H1 (cell line): ENCODE measurements around the gene ALDH1B1. TPM values are rescaled to one million over a fixed set of nuclear protein-coding genes. Genes with fewer than 3 reads are reported as not detected.

Source experiments
- CBX8 ChIP-seq: fragments of 300-800, 300-1000 bp; sonication (generic); IDR thresholded peaks from 2 replicates; pipeline ENCODE4 v1.7.1; 2016; ENCODE audit warnings: low read depth, low read length, borderline replicate concordance
- EGR1 ChIP-seq: IDR thresholded peaks from 2 replicates; pipeline ENCODE4 v1.6.1; 2011; ENCODE audit warnings: low read depth, low read length, borderline replicate concordance
- SP1 ChIP-seq: IDR thresholded peaks from 2 replicates; pipeline ENCODE4 v1.6.1; 2011; ENCODE audit warnings: low read depth, low read length
- SUZ12 ChIP-seq: fragments of 200-600 bp; sonication (generic); IDR thresholded peaks from 2 replicates; pipeline ENCODE4 v1.6.1; 2012; ENCODE audit warnings: mild to moderate bottlenecking, inconsistent platforms, low read length, moderate library complexity, mixed read lengths
- polyA plus RNA-seq, 7 experiments: library from polyadenylated mRNA; depleted of rRNA in 3 of 7; stranded (reverse) in 5 of 7; unstranded in 2 of 7; fragments of >200 nt in 5 of 7; fragments of 200-250 nt in 2 of 7; gene quantifications; 1 replicate in 5 of 7; 2 replicates in 1 of 7; 4 replicates in 1 of 7; pipeline versions ENCODE4 v1.2.1 to v1.2.3, GENCODE V29; 2011 to 2013; ENCODE audit warnings: missing spikeins in 2 of 7, mixed read lengths in 2 of 7
- total RNA-seq: library from RNA; stranded (reverse); fragmentation: NEBNext Ultra II Directional; extraction: Animal tissue kit (Norgen Biotek cat#: 25700); gene quantifications from 2 replicates; pipeline ENCODE4 v1.2.1, GENCODE V29; 2021
- TF ChIP-seq, protein P1 (sequence below), 3 experiments: IDR thresholded peaks; 1 replicate in 2 of 3; 2 replicates in 1 of 3; pipeline versions ENCODE4 v1.5.1 to v1.6.1; 2011; ENCODE audit warnings: low read length in 3 of 3, mild to moderate bottlenecking in 3 of 3, inconsistent platforms in 2 of 3, low read depth in 1 of 3, moderate library complexity in 1 of 3; ENCODE audit not compliant: insufficient read depth in 1 of 3; ENCODE audit errors: control extremely low read depth in 1 of 3

Gene ALDH1B1
- total and polyA plus RNA-seq, 2 of the 8 experiments (the other 6 are each of a cell fraction or from before 2014, with no cell fraction given) = 41.6 to 78.7 TPM

DNA sequence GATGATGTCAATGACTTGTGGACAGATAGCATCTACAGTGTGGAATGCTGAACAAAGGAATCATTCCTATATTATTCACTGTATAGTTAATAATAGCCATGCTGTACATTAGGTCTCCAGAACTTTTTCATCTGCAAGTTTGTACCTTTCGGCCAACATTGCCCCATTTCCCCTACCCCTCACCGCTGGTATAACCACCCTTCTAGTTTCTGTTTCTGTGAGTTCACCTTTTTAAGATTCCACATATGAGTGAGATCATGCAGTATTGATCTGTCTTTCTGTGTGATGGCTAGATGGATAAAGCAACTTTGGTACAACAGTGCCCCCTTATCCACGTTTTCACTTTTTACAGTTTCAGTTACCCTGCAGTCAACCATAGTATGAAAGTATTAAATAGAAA, 18.8 kb upstream of the ALDH1B1 start (continued):
- TF ChIP-seq, protein P1, sequence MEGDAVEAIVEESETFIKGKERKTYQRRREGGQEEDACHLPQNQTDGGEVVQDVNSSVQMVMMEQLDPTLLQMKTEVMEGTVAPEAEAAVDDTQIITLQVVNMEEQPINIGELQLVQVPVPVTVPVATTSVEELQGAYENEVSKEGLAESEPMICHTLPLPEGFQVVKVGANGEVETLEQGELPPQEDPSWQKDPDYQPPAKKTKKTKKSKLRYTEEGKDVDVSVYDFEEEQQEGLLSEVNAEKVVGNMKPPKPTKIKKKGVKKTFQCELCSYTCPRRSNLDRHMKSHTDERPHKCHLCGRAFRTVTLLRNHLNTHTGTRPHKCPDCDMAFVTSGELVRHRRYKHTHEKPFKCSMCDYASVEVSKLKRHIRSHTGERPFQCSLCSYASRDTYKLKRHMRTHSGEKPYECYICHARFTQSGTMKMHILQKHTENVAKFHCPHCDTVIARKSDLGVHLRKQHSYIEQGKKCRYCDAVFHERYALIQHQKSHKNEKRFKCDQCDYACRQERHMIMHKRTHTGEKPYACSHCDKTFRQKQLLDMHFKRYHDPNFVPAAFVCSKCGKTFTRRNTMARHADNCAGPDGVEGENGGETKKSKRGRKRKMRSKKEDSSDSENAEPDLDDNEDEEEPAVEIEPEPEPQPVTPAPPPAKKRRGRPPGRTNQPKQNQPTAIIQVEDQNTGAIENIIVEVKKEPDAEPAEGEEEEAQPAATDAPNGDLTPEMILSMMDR (IDR thresholded peaks at IDR 0.05; ENCODE audit: control extremely low read depth in 1 of 3, insufficient read depth in 1 of 3, low read depth in 1 of 3, low read length in 3 of 3) = no peak
- TF ChIP-seq SP1 = no peak
- TF ChIP-seq SUZ12 = no peak
- TF ChIP-seq CBX8 = no peak
- no peak for TF ChIP-seq EGR1
